Stimulated activated naive CD8-positive, alpha-beta T cell treated with anti-CD3 and anti-CD28 coated beads, Interleukin-15, Interleukin-2, amounts not matched to agents 100 ng/mL and 50 ng/mL, for 24 hours (primary cell): ENCODE data around the gene LTB4R.
A peak's percentile ranks its signal among the peaks of the same experiment; 100 is the strongest.

Source experiments
- H3K27ac Mint-ChIP-seq: one replicate; pipeline ENCODE4 v1.8.0; 2021; ENCODE audit warnings: mild to moderate bottlenecking, mixed read lengths
- H3K27me3 Mint-ChIP-seq: one replicate; pipeline ENCODE4 v1.8.0; 2021; ENCODE audit warnings: mixed read lengths
- H3K36me3 Mint-ChIP-seq: one replicate; pipeline ENCODE4 v1.8.0; 2021; ENCODE audit warnings: low read depth, mixed read lengths
- H3K4me1 Mint-ChIP-seq: one replicate; pipeline ENCODE4 v1.8.0; 2021; ENCODE audit warnings: low read depth, mixed read lengths
- H3K4me3 Mint-ChIP-seq: one replicate; pipeline ENCODE4 v1.8.0; 2021; ENCODE audit warnings: mild to moderate bottlenecking, mixed read lengths
- H3K9me3 Mint-ChIP-seq: one replicate; pipeline ENCODE4 v1.8.0; 2021; ENCODE audit warnings: mixed read lengths

LTB4R gene

GRCh38 chr14:24310646-24311604, at the start of gene LTB4R:
Gene LTB4R (plus strand): TSS chr14:24311502. CDS start chr14:24315652, 4,150 bp downstream.
- Mint-ChIP-seq H3K27ac (peak within 1 kb of the TSS; percentile 78), H3K27me3 (no peaks in the 10 kb centered on the region), H3K4me1 (peaks cover 68% of the 10 kb centered on the region), H3K36me3 (peaks cover 49% of the 10 kb centered on the region), H3K4me3 (peak within 1 kb of the TSS; percentile 76), H3K9me3 (no peaks in the 10 kb centered on the region)

- peaks cover 13% of the 10 kb centered on the region for H3K36me3 Mint-ChIP-seq
- H3K27ac Mint-ChIP-seq: no peak overlapping the region
- H3K4me3 Mint-ChIP-seq: no peak overlapping the region
- H3K27me3 Mint-ChIP-seq: no peaks in the 10 kb centered on the region
- no peaks in the 10 kb centered on the region for H3K9me3 Mint-ChIP-seq
- H3K4me1 Mint-ChIP-seq: no peaks in the 10 kb centered on the region
Measured at GRCh38 chr14:24261969-24262327, 49.4 kb upstream of the LTB4R start.

DNA sequence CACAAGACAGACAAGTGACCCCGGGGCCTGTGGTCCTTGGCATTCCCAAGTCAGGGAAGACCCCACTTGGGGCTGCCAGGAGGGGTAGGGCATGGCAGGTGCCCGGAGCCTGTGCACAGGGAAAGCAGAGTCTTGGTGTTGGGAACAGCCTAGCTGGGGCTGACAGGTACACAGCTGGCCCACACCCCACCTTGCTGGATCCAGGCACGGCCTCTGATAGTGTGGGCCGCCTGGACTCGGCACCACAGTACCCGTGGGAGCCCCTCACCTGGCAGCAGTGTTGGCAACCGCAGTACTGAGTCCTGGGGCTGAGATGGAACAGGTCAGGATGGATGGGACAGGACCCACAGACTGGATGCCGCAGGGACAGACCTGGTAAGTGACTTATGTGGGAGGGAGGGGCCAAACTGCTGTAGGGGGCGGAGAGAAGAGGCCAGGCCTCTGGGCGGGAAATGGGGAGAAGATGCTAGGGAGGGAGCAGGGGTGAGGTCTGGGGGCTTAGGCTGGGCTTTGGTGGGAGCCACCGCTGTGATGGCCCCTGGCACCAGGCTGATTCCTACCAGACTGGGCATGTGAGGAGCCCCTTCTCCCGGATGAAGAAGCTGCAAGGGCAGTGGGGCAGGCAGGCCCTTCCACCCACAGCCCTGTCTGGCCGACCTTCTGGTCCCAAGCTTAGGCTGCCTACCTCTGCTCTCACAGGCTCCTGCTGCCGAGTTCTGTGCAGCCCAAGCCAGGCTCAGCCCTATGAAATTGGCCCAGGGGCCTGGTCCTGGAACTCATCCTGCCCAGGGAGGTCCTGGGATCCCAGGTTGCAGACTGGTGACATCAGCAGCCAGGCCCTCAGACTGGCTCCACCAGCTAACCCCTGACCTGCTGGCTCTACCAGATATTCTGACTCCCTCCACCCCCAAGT, 48.2 kb upstream of the LTB4R start, which contains the start of gene TGM1:
Gene TGM1 (minus strand): TSS at position 357 of the 913 bp plus-strand sequence. CDS start 825 bp downstream, outside the sequence.
- Mint-ChIP-seq H3K4me3 (no peak within 1 kb of the TSS), H3K9me3 (no peaks in the 10 kb centered on the region), H3K36me3 (peaks cover 19% of the 10 kb centered on the region), H3K27me3 (no peaks in the 10 kb centered on the region), H3K27ac (no peak within 1 kb of the TSS), H3K4me1 (no peaks in the 10 kb centered on the region)

DNA sequence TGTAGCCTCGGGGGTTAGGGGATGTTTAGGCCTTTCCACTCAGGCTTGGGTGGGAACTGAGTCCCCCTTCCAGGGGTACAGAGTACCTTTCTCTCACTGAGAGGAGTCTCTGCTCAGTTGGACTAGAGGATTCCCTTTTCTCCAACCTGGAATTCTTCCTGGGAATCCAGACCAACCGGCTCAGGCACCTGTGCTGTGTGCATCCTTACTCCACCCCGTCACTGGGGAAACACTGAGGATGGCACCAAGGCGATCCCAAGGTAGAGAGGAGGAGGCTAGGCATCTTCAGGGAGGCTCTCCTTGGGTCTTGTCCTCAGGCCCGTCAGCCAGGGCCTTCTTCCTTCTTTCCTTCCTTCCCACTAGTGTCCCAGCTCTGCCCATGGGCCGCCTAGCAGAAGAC, 47.5 kb upstream of the LTB4R start:
- Mint-ChIP-seq H3K27me3 (no peaks in the 10 kb centered on the region), H3K36me3 (peaks cover 19% of the 10 kb centered on the region), H3K4me1 (no peaks in the 10 kb centered on the region), H3K4me3 (no peak overlapping the region), H3K27ac (no peak overlapping the region), H3K9me3 (no peaks in the 10 kb centered on the region)

GRCh38 chr14:24264298-24264697, 47.0 kb upstream of the LTB4R start:
- peaks cover 19% of the 10 kb centered on the region for H3K36me3 Mint-ChIP-seq
- H3K9me3 Mint-ChIP-seq: no peaks in the 10 kb centered on the region
- H3K27ac Mint-ChIP-seq: no peak overlapping the region
- H3K4me1 Mint-ChIP-seq: no peaks in the 10 kb centered on the region
- no peaks in the 10 kb centered on the region for H3K27me3 Mint-ChIP-seq
- H3K4me3 Mint-ChIP-seq: no peak overlapping the region

- Mint-ChIP-seq H3K27ac (no peak overlapping the region), H3K4me3 (no peak overlapping the region), H3K9me3 (no peaks in the 10 kb centered on the region), H3K36me3 (peaks cover 15% of the 10 kb centered on the region), H3K4me1 (peaks cover 10% of the 10 kb centered on the region), H3K27me3 (no peaks in the 10 kb centered on the region)
Measured at GRCh38 chr14:24266344-24267244, 44.7 kb upstream of the LTB4R start.

DNA sequence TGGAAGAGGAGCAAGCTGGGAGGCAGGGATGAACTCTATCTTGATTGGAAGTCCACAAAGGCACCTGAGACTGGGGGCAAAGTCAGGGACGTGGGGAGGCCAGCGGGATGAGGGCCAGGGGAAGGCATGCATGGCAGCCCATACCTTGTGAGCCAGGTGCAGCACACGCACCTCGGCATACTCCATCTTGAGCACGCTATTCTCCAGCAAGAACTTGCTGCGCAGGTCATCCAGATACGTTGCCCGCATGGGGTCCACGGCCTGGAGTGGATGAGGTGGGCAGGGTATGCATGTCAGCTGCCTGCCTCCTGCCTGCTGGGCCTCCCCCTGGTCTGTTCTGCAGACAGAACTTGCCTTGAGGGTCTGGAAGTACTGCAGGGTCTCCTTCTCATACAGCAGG, 43.8 kb upstream of the LTB4R start:
- Mint-ChIP-seq H3K4me3 (no peak overlapping the region), H3K27ac (no peak overlapping the region), H3K36me3 (peaks cover 15% of the 10 kb centered on the region), H3K27me3 (no peaks in the 10 kb centered on the region), H3K4me1 (peaks cover 20% of the 10 kb centered on the region), H3K9me3 (no peaks in the 10 kb centered on the region)

GRCh38 chr14:24268225-24268624, 43.1 kb upstream of the LTB4R start:
- H3K36me3 Mint-ChIP-seq: peaks cover 15% of the 10 kb centered on the region
- H3K4me3 Mint-ChIP-seq: no peak overlapping the region
- H3K27ac Mint-ChIP-seq: no peak overlapping the region
- H3K4me1 Mint-ChIP-seq: peaks cover 27% of the 10 kb centered on the region
- no peaks in the 10 kb centered on the region for H3K27me3 Mint-ChIP-seq
- no peaks in the 10 kb centered on the region for H3K9me3 Mint-ChIP-seq

- Mint-ChIP-seq H3K9me3 (no peaks in the 10 kb centered on the region), H3K27me3 (no peaks in the 10 kb centered on the region), H3K36me3 (peaks cover 15% of the 10 kb centered on the region), H3K4me1 (peaks cover 38% of the 10 kb centered on the region), H3K27ac (no peak overlapping the region), H3K4me3 (no peak overlapping the region)
Measured at GRCh38 chr14:24269368-24269767, 41.9 kb upstream of the LTB4R start.

- Mint-ChIP-seq H3K27me3 (no peaks in the 10 kb centered on the region), H3K9me3 (no peaks in the 10 kb centered on the region), H3K36me3 (peaks cover 15% of the 10 kb centered on the region), H3K27ac (no peak overlapping the region), H3K4me3 (peak overlapping the region; percentile 83), H3K4me1 (peaks cover 42% of the 10 kb centered on the region)
Measured at GRCh38 chr14:24269910-24270536, 41.3 kb upstream of the LTB4R start.

- Mint-ChIP-seq H3K4me1 (peaks cover 48% of the 10 kb centered on the region), H3K9me3 (no peaks in the 10 kb centered on the region), H3K4me3 (peak overlapping the region; percentile 83), H3K27ac (peak overlapping the region; percentile 88), H3K27me3 (no peaks in the 10 kb centered on the region), H3K36me3 (peaks cover 15% of the 10 kb centered on the region)
Measured at GRCh38 chr14:24270537-24271133, 40.7 kb upstream of the LTB4R start.

DNA sequence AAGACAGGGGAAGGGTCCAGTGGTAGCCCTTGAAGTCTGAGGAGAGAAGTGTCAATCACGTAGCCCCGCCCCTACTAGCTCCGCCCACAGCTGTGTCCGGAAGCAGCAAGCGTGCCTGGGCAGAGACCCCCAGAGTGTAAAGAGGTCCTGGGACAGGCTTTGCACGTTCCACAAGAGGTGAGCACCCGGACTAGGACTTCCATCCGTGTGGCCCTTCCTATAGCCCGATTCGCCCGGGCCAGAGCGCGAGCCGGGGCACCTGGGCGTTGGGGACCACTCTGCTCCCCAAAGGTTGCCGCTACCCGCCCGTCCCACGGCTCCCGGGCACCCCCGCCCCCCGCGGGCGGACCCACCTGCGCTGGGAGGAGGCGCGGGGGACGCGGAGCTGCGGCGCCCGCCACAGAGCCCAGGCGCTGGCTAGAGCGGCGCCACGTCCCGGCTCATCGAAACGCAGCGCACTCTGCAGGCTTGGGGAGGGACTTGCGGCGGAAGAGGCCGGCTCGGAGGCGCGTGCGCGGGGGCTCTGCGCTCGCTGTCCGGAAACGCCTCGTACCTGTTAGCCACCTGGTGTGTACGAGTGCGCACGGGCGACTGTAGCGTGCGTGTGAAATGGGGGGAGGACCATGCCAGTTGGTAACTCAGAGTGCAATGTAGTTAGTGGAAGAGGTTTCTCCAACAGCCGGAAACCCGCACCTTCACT, 40.0 kb upstream of the LTB4R start, which contains the start of gene RABGGTA:
Gene RABGGTA (minus strand): TSS at position 464 of the 700 bp plus-strand sequence. CDS start 482 bp downstream, outside the sequence.
- Mint-ChIP-seq H3K9me3 (no peaks in the 10 kb centered on the region), H3K4me1 (peaks cover 49% of the 10 kb centered on the region), H3K27ac (peak within 1 kb of the TSS; percentile 91), H3K4me3 (peak within 1 kb of the TSS; percentile 83), H3K36me3 (peaks cover 12% of the 10 kb centered on the region), H3K27me3 (no peaks in the 10 kb centered on the region)

- Mint-ChIP-seq H3K4me1 (peaks cover 52% of the 10 kb centered on the region), H3K36me3 (peaks cover 7% of the 10 kb centered on the region), H3K27me3 (no peaks in the 10 kb centered on the region), H3K9me3 (no peaks in the 10 kb centered on the region), H3K4me3 (peak overlapping the region; percentile 83), H3K27ac (peak overlapping the region; percentile 91)
Measured at GRCh38 chr14:24271834-24272263, 39.5 kb upstream of the LTB4R start.
